Measurements from ENCODE around the gene CAPN5. TPM values are rescaled to one million over a fixed set of nuclear protein-coding genes. Genes with fewer than 3 reads are reported as not detected.

The CAPN5 gene
- total RNA-seq, 1 experiment from 2014 or later: 30.9 TPM

GRCh38 chr11:77063861-77064260 lies 2.9 kb upstream of the CAPN5 start:
- DNase-seq (ENCODE audit: low spot score): no peak

GRCh38 chr11:77064648-77065217 lies 2.0 kb upstream of the CAPN5 start:
- DNase-seq (ENCODE audit: low spot score): no peak

GRCh38 chr11:77065878-77066228 lies 918 bp upstream of the CAPN5 start:
- no peak for DNase-seq (ENCODE audit: low spot score)

- DNase-seq (ENCODE audit: low spot score): no peak
These were observed 1.2 kb downstream of the CAPN5 start for GRCh38 chr11:77067861-77068443.

GRCh38 chr11:77068457-77069335 lies 1.9 kb downstream of the CAPN5 start:
- DNase-seq (ENCODE audit: low spot score): no peak

- no peak for DNase-seq (ENCODE audit: low spot score)
These were observed 2.7 kb downstream of the CAPN5 start for GRCh38 chr11:77069336-77069968.

GRCh38 chr11:77069969-77070582 lies 3.3 kb downstream of the CAPN5 start:
- no peak for DNase-seq (ENCODE audit: low spot score)

GRCh38 chr11:77071077-77071476 lies 4.3 kb downstream of the CAPN5 start:
- no peak for DNase-seq (ENCODE audit: low spot score)

- DNase-seq (ENCODE audit: low spot score): no peak
These were observed 5.2 kb downstream of the CAPN5 start for GRCh38 chr11:77071671-77072605.

- DNase-seq (ENCODE audit: low spot score): no peak
These were observed 6.1 kb downstream of the CAPN5 start for GRCh38 chr11:77072851-77073327.

GRCh38 chr11:77073328-77074001 lies 6.7 kb downstream of the CAPN5 start:
- peak; percentile 89 for DNase-seq (ENCODE audit: low spot score)

GRCh38 chr11:77074205-77074604 lies 7.4 kb downstream of the CAPN5 start:
- peak; percentile 71 for DNase-seq (ENCODE audit: low spot score)

- no peak for DNase-seq (ENCODE audit: low spot score)
These were observed 8.0 kb downstream of the CAPN5 start for GRCh38 chr11:77074626-77075221.

GRCh38 chr11:77075425-77075905 lies 8.7 kb downstream of the CAPN5 start:
- DNase-seq (ENCODE audit: low spot score): peak; percentile 59

GRCh38 chr11:77079666-77080065 lies 12.9 kb downstream of the CAPN5 start:
- no peak for DNase-seq (ENCODE audit: low spot score)

GRCh38 chr11:77080643-77081210 lies 14.0 kb downstream of the CAPN5 start:
- DNase-seq (ENCODE audit: low spot score): no peak

GRCh38 chr11:77081381-77081851 lies 14.6 kb downstream of the CAPN5 start:
- DNase-seq (ENCODE audit: low spot score): no peak

- DNase-seq (ENCODE audit: low spot score): no peak
These were observed 15.4 kb downstream of the CAPN5 start for GRCh38 chr11:77081976-77082836.
